Esophagus mucosa (tissue), 1 donor: Measurements from ENCODE around the gene RPH3AL. TPM values are rescaled to one million over a fixed set of nuclear protein-coding genes. Genes with fewer than 3 reads are reported as not detected.
A peak's percentile ranks its signal among the peaks of the same experiment; 100 is the strongest.

Source experiments
- ATAC-seq: fragments of 200-7000 bp; cut with Tn5 transposase; one replicate; pipeline ENCODE4 v1.9.1; 2020
- total RNA-seq: library from RNA; stranded (reverse); gene quantifications from one replicate; pipeline ENCODE4 v1.2.4, GENCODE V29; 2023
- donor health status: DM: yes; HTN: yes; CAD: no.

Gene RPH3AL
- total RNA-seq = 10.0 TPM

GRCh38 chr17:352421-353212 lies at the start of gene RPH3AL:
TSS of gene RPH3AL (minus strand) at chr17:352807. CDS start at chr17:327543, 25,264 bp downstream.
- ATAC-seq = peak; percentile 27

GRCh38 chr17:400257-400656 lies 47.6 kb upstream of the RPH3AL start:
- ATAC-seq = no peak

- no peak for ATAC-seq
Measured at GRCh38 chr17:396788-397187, 44.2 kb upstream of the RPH3AL start.

GRCh38 chr17:395974-396373 lies 43.4 kb upstream of the RPH3AL start:
- ATAC-seq = no peak

GRCh38 chr17:395179-395578 lies 42.6 kb upstream of the RPH3AL start:
- peak; percentile 72 for ATAC-seq

GRCh38 chr17:394718-395095 lies 42.1 kb upstream of the RPH3AL start:
- ATAC-seq = no peak

- peak; percentile 28 for ATAC-seq
Measured at GRCh38 chr17:393806-394717, 41.5 kb upstream of the RPH3AL start.

GRCh38 chr17:391850-392249 lies 39.2 kb upstream of the RPH3AL start:
- no peak for ATAC-seq

- no peak for ATAC-seq
Measured at GRCh38 chr17:390025-390424, 37.4 kb upstream of the RPH3AL start.

GRCh38 chr17:388087-388486 lies 35.5 kb upstream of the RPH3AL start:
- no peak for ATAC-seq

GRCh38 chr17:386141-386876 lies 33.7 kb upstream of the RPH3AL start:
- ATAC-seq = peak; percentile 78

GRCh38 chr17:385836-386140 lies 33.2 kb upstream of the RPH3AL start:
- ATAC-seq = no peak

GRCh38 chr17:385178-385835 lies 32.7 kb upstream of the RPH3AL start:
- peak; percentile 62 for ATAC-seq

GRCh38 chr17:384622-385177 lies 32.1 kb upstream of the RPH3AL start:
- ATAC-seq = no peak

- ATAC-seq = no peak
Measured at GRCh38 chr17:383771-384621, 31.4 kb upstream of the RPH3AL start.

- ATAC-seq = no peak
Measured at GRCh38 chr17:382644-383533, 30.3 kb upstream of the RPH3AL start.

- no peak for ATAC-seq
Measured at GRCh38 chr17:381941-382643, 29.5 kb upstream of the RPH3AL start.

- no peak for ATAC-seq
Measured at GRCh38 chr17:381516-381915, 28.9 kb upstream of the RPH3AL start.
